Esophagus muscularis mucosa (tissue), 3 donors: ENCODE measurements around the gene SLC22A16.

Experiments
- POLR2A ChIP-seq: fragments of 450-650 bp; IDR thresholded peaks from one replicate; pipeline ENCODE4 v1.6.1; 2017; ENCODE audit warnings: antibody characterized with exemption, moderate library complexity, mild to moderate bottlenecking, low read depth
- TF ChIP-seq, protein P1 (sequence below), 3 experiments: fragments of 200-600 bp in 2 of 3; fragments of 450-650 bp in 1 of 3; sonication (generic) in 2 of 3; IDR thresholded peaks; one replicate each; pipeline ENCODE4 v1.5.1; 2017 to 2019; ENCODE audit warnings: antibody characterized with exemption in 3 of 3, mild to moderate bottlenecking in 2 of 3, moderate library complexity in 1 of 3

DNA sequence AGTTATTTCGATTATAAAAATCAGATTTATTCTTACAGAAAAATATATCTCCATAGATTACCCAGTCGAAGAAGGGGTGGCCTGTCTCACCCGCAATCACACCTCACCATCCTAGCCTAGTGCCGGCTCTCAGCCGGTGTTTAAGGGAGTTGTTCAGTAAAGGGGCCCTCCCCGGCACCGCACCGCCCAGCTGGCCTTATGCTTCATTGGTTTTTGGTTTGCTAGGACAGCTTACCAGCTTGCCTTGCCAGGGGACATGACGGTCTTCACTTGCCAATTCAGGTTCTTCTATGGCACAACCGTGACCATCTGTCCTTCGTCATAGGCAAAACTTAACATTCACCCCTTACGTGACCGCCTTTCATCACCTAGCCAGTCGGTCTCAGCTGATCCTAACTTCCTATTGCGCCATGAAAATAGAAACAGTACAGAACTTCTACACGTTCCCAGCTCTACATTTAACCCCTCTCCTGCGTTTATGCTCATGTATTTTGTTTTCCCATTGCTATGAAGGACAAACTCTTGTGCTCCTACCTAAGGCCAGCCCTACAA is 44.7 kb upstream of the SLC22A16 start:
- TF ChIP-seq, protein P1, sequence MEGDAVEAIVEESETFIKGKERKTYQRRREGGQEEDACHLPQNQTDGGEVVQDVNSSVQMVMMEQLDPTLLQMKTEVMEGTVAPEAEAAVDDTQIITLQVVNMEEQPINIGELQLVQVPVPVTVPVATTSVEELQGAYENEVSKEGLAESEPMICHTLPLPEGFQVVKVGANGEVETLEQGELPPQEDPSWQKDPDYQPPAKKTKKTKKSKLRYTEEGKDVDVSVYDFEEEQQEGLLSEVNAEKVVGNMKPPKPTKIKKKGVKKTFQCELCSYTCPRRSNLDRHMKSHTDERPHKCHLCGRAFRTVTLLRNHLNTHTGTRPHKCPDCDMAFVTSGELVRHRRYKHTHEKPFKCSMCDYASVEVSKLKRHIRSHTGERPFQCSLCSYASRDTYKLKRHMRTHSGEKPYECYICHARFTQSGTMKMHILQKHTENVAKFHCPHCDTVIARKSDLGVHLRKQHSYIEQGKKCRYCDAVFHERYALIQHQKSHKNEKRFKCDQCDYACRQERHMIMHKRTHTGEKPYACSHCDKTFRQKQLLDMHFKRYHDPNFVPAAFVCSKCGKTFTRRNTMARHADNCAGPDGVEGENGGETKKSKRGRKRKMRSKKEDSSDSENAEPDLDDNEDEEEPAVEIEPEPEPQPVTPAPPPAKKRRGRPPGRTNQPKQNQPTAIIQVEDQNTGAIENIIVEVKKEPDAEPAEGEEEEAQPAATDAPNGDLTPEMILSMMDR (IDR thresholded peaks at IDR 0.05) = no peak
- TF ChIP-seq POLR2A = no peak
